Skeletal muscle cell (primary cell): Measurements from ENCODE around the gene ZNF740.
"Not testable (repeated sequence)": the region's sequence is repeated elsewhere in the genome, so short reads cannot be mapped to it uniquely, and the experiment has no call there.

Source experiments
- DNase-seq: peaks from one replicate; pipeline ENCODE4 v3.0.0-alpha.2; 2010; ENCODE audit warnings: low read depth
- H3K4me3 ChIP-seq: 2 replicates; pipeline ENCODE4 v1.5.1; 2011; ENCODE audit warnings: low read depth, mild to moderate bottlenecking, control low read depth, low read length, moderate library complexity

The ZNF740 gene, protein sequence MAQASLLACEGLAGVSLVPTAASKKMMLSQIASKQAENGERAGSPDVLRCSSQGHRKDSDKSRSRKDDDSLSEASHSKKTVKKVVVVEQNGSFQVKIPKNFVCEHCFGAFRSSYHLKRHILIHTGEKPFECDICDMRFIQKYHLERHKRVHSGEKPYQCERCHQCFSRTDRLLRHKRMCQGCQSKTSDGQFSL

DNA sequence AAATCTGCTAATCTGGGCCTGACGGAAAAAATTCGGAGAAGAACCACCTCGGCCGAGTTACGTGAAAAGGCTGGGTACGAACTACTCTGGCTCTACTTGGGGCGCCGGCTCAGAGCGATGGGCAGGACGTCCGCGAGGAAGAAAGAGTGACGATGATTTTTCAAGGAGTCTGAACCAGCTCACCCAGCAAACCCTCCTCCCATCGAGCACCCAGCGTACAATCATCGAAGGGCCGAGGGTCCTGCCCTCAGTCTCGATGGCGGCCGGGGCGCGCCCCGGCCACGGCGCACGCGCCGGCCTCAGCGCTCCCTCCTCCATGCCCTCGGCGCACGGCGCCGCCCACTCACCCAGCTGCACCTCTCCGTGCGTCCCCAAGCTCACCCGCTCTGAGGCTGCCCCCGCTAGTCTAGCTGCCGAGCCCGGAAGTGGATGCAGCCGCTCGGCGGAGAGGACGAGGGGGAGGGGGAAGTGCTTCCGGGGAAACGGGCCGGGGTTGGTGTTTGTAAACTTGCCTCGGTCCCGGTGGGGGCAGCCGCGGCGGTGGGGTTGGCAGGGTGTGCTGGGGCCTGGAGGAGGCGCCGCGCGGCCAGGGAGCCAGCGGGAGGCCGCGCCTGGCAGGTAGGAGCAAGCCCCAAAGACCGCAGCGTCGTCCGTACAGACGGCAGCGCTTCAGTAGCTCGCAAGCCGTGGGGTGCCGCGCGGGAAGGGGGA is at the start of gene ZNF740, which contains the start of gene CSAD:
Gene ZNF740 (plus strand): TSS at position 503 of the 711 bp plus-strand sequence. CDS start 1,262 bp downstream, outside the sequence.
Gene CSAD (minus strand): TSS at position 706 of the 711 bp plus-strand sequence. CDS start 7,455 bp downstream, outside the sequence.
- DNase-seq = peak; percentile 90
- H3K4me3 ChIP-seq = peak within 1 kb of the TSS; percentile 63

DNA sequence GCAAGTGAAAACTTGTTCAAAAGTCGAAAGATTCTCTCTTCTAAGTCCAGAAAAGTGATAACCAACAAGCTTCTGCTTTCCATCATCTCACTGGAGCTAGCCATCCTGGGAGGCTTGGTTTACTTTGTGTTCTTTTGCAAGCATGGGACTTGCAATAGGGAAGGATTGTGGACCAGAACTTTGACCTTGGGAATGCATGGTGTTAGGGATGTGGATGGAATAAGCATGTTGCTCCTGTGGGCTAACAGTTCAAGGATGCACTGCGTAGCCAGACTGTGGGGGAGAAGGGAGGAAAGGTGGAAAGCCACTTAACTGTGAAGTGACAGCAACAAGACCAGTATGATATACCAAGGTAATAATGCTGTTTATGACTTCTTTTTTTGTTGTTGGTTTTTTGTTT is 48.7 kb upstream of the ZNF740 start:
- no peak for DNase-seq
- H3K4me3 ChIP-seq = no peak overlapping the region

DNA sequence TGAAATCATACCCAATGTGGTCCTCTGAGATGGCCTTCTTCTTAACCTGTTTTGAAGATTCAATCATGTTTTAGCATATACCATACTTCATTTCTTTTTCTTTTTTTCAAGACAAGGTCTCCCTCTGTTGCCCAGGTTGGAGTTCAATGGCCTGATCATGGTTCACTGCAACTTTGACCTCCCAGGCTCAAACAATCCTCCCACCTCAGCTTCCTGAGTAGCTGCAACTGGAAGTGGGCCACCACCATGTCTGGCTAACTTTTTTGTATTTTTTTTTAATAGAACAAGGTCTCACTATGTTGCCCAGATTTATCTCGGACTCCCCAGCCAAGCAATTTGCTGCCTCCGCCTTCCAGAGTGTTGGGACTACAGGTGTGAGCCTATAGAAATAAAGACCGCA is 46.8 kb upstream of the ZNF740 start:
- no peak overlapping the region for H3K4me3 ChIP-seq
- no peak for DNase-seq

DNA sequence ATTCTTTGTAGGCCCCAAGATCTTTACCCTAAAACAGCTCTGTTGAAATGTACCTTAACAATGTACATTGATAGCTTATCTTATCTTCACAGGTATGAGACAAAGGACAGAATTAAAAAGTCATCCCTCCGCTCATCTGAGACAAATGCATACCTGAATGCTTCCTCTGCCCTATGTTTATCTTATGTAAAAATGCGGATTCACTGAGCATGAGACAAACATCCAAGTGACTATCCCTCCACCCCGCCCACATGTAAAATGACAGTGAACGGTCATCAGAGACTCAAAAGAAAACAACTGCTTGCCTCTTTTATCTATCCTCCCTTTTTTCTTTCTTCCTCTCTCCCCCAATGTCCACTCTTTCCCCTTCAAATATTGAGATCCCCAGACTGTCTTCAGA is 37.2 kb upstream of the ZNF740 start:
- no peak overlapping the region for H3K4me3 ChIP-seq
- no peak for DNase-seq

DNA sequence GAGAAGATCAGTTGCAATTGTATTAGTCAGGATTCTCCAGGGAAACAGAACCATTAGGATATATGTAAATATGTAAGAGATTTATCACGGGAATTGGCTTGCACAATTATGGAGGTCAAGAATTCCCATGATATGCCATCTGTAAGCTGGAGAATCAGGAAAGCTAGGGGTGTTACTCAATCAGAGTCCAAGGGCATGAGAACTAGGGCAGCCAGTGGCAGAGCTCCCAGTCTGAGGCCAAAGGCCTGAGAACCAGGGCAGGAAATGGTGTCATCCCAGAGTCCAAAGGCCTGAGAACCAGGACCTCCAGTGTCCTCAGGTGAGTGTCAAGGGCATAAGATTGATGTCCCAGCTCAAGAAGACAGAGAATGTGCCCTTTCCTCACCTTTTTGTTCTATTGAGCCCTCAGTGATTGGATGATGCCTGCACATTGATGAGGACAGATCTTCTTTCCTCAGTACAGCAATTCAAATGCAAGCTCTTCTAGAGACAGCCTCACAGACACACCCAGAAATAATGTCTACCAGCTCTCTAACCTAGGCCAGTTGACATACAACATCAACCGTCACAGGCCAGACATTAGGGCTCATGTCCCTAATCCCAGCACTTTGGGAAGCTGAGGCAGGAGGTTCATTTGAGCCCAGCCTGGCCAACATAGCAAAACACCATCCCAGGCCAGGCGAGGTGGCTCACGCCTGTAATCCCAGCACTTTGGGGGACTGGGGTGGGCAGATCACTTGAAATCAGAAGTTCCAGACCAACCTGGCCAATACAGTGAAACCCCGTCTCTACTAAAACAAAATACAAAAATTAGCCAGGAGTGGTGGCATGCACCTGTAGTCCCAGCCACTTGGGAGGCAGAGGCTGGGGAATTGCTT is 34.9 kb upstream of the ZNF740 start:
- peak; percentile 54 for DNase-seq

DNA sequence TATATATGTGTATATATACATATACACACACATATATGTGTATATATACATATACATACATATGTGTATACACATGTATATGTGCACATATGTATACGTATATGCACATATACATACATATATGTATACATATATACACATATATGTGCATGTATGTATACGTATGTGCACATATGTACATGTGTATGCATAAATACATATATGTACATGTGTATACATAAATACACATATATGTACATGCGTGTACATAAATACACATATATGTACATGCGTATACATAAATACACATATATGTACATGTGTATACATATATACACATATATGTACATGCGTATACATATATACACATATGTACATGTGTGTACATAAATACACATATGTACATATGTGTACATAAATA is 33.3 kb upstream of the ZNF740 start:
- no peak overlapping the region for H3K4me3 ChIP-seq
- DNase-seq = no peak

More for the DNA sequence above, 34.9 kb upstream of the ZNF740 start:
- no peak overlapping the region for H3K4me3 ChIP-seq

DNA sequence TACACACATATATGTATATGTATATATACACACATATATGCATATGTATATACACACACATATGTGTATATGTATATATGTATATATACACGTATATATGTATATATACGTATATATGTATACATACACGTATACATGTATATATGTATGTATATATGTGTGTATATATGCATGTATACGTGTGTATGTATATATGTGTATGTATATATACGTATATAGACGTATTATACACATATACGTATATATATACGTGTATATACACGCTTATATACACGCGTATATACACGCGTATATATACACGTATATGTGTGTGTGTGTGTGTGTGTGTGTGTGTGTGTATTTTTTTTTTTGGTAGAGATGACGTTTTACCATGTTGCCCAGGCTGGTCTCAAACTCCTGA is 32.9 kb upstream of the ZNF740 start:
- DNase-seq = no peak
- H3K4me3 ChIP-seq = no peak overlapping the region

DNA sequence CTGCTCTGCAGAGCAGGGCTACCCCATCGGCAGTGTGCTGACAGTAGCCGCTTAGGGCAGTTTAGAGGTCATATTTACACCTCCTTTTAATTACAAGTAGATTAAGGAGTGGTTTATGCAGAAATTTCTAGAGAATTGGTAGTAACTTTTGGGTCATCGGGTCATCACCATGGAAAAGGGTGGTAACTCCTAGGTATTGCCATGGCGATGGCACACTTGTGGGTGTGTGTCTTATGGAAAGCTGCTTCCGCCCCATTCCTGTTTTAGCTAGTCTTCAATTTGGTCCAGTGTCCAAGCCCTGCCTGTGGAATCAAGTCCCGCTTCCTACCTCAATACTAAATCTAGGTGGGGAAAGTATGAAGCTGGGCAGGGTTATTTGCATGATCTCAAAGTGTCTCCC is 29.5 kb upstream of the ZNF740 start:
- DNase-seq = no peak
- H3K4me3 ChIP-seq = no peak overlapping the region

DNA sequence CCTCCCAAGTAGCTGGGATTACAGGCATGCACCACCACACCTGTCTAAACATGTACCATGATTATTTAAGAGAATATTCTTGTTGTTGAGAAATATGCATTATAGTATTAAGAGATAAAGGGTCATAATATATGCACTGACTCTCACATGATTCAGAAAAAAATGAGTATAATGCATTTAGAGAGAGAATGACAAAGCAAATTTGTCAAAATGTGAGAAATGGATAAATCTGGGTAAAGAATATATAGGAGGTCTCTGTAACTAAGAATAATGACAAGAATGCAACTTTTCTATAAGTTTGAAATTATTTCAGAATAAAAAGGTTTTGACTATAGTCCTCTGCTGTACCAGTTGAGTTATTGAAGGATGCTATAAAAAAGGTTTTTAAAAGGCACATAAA is 28.1 kb upstream of the ZNF740 start:
- no peak overlapping the region for H3K4me3 ChIP-seq
- no peak for DNase-seq

DNA sequence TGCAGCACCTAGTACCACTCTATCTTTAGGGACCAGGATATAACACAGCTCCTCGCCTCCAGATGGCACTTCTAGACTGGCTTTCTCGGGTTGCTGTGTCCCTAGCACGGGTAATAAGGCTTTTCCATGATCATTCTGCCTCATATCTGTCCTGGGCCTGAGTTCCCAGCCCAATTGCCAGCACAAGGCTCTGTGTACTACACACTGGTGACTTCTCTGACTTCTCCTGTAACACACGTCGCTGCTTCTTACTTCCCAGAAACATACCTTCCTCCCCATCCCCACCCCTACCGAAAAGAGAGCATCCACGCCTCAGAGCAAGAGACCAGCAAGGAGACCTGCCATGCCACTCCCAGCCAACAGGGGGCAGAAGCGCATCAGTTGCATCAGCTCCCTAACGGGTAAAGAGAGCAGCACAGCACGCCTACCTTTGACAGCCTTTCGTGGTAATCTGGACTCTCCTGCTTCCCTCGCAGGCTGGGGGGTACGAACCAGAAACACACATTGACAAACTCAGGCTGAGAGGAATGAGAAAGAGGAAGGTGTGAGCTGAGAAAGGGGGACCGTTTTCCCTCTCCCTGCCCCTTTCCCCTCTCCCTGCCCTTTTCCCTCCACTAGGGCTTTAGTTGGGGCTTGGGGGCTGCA is 21.2 kb upstream of the ZNF740 start:
- DNase-seq = peak; percentile 22
- H3K4me3 ChIP-seq = no peak overlapping the region

DNA sequence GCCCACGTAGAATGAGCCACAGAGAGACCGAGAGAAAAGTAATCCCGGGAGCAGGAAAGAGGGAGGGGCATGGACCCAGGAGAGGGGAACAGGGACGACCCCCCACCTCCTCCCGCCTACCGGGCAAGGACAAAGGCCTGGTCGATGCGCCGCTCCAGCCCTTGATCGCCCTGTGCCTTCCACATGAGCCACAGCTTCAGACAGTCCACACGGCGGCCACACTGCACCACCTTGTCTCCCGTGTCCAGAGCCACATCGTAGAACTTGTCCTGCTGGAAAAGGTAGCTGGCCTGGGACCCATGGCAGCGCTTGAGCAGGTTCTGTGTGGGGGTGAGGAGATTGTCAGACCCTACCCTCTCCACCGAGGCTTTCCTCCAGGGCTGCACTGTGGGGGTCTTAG is 20.5 kb upstream of the ZNF740 start:
- no peak for DNase-seq
- H3K4me3 ChIP-seq = no peak overlapping the region

DNA sequence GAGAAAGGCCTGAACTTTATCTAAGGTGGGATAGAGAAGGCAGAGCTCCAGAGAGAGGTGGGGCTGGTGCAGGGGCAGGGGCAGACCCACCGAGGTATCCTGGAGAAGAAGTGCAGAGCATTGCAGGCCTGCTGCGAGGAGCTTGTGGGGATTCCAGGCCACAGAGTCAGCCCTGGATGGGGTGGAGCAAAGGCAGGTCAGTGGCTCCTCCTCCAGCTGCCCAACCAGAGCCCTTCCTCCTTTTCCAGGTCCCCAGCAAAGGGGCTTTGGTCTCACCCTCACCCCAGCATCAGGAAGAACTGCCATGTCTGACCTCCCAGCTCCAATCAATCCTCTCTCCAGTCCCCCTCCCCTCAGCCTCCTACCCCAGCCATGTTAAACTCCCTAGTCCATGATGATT is 19.8 kb upstream of the ZNF740 start:
- DNase-seq = no peak

DNA sequence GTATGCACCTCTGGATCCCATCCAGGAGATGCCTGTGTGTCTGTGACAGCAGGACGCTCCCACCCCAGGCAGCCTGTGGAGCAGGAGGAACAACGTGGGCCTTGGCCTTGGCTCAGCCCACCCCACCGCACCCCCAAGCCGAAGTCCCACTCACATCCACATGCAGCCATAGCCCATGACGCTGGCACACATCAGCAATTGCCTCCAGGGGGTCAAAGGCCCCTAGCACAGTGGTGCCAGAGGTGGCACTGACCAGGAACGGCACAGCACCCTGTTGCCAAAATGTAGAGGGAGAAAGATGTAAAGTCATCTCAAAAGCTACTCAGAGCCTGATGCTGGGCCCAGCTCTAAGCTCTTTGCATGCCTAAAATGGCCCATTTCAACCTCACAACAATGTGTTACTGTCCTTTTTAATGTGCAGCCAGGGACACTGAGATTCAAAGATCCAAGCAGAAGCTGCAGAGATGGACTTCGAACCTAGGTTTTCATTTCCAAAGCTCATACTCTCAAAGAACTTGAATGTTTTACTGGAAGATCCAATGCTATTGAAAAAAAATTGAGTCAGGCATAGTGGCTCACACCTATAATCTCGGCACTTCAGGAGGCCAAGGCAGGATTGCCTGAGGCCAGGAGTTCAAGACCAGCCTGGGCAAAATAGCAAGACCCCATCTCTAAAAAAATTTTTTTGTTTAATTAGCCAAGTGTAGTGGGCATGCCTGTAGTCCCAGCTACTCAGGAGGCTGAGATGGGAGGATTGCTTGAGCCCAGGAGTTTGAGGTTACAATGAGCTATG is 19.2 kb upstream of the ZNF740 start:
- DNase-seq = no peak
- H3K4me3 ChIP-seq = no peak overlapping the region

More for the DNA sequence above, 19.8 kb upstream of the ZNF740 start:
- no peak overlapping the region for H3K4me3 ChIP-seq

DNA sequence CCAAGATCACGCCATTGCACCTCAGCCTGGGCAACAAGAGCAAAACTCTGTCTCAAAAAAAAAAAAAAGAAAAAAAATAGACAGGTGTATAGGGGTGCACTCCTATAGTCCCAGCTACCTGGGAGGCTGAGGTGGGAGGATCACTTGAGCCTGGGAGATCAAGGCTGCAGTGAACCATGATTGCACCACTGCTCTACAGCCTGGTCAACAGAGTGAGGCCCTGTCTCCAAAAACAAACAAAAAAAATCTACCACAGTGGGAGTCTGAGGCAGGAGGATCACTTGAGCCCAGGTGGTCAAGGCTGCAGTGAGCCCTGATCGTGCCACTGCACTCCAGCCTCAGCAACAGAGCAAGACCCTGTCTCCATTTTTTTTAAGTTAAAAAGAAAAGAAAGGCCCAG is 17.5 kb upstream of the ZNF740 start:
- H3K4me3 ChIP-seq, DNase-seq: not testable (repeated sequence)

DNA sequence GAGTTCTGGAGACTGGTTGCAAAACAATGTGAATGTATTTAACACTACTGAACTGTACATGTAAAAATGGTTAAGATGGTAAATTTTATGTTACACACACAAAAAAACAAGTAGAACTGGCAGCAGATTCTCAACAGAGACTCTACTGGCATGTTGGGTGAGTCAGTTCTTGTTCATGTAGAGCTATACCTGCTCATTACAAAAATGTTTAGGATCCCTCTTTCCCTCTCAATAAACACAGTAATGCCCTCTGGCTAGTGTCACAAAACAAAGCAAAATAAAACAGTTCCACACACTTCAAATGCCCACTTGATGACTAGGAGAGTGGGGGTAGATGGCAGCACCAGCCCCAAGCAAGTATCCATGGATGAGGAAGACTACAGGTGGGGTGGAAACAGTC is 13.7 kb upstream of the ZNF740 start:
- H3K4me3 ChIP-seq = no peak overlapping the region
- no peak for DNase-seq

DNA sequence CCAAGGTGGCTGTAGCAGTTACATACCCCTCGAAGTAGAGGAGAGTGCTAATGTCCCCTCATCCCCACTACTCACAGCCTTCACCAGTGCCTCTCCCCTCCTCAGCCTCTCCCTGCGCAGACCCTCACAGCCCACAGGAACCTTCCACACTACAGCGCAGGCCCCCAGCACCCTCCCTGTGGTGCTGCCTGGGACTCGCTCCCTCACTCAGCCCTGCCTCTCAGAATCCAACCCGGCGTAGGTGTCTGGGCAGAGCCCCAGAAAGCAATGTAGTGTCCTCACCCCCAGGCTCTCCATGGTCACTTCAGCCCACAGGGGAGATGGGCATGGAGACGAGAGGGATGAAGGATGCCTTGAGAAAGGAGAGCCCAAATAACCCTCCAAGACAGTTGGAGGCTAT is 10.9 kb upstream of the ZNF740 start:
- H3K4me3 ChIP-seq = no peak overlapping the region
- no peak for DNase-seq

DNA sequence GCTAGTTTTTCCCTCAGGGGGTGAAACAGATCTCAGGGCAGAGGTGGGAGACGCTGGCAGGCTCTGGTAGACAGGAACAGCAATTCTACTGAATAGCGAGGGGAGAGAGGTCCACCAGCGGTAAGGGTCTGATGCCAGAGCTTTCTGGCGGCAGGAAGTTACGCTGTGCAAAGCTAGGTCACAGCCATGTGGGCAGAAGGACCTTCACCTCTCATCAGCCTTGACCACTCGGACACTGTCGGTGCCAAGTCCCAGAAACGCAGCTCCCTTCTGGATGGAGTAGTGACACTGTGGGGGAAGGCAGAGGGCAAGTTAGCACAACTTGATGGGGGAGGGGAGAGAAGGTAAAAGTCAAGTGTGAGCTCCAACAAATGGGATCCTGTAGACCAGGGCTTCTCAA is 10.3 kb upstream of the ZNF740 start:
- H3K4me3 ChIP-seq = no peak overlapping the region
- no peak for DNase-seq

DNA sequence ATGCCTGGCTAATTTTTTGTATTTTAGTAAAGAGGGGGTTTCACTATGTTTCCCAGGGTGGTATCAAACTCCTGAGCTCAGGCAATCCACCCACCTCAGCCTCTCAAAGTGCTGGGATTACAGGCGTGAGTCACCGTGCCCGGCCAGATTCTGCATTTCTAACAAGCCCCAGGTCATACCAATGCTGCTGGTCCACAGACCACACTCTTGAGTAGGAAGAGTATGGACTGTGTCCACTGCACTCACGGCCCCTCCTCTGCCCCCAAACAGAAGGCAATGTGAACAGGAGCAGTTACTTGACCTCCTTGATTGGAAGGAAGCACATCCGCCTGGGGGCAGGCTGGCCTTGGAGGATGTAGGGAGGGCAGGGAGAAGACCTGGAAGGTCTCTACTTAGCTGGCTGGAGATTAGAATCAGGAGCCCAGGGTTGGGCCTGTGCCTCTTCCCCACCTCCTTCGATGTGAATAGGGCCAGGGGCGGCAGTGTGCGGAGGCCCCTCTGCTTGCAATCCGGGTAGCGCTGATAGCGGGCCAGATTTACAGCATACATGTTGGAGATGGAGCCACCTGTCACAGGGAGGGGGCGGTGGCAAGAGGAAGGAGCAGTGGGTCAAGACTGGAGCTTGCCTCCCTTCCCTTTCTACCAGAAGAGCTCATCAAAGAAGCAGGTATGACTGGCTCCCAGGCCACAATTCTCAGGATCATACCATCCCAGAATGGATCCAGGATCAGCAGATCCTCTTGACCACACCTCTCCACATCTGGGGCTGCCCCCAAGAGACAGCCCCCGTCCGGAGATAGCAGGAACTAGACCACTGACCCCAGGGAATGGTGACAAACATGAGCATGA is 9.4 kb upstream of the ZNF740 start:
- DNase-seq = no peak
- H3K4me3 ChIP-seq = no peak overlapping the region
